GM12801 (cell line): Measurements from ENCODE around the gene TEX13C.

Source experiments
- TF ChIP-seq, protein P1 (sequence below): IDR thresholded peaks from one replicate; pipeline ENCODE4 v1.5.1; 2011; ENCODE audit warnings: control low read depth; ENCODE audit not compliant: insufficient read length; ENCODE audit errors: extremely low read depth

TEX13C gene

DNA sequence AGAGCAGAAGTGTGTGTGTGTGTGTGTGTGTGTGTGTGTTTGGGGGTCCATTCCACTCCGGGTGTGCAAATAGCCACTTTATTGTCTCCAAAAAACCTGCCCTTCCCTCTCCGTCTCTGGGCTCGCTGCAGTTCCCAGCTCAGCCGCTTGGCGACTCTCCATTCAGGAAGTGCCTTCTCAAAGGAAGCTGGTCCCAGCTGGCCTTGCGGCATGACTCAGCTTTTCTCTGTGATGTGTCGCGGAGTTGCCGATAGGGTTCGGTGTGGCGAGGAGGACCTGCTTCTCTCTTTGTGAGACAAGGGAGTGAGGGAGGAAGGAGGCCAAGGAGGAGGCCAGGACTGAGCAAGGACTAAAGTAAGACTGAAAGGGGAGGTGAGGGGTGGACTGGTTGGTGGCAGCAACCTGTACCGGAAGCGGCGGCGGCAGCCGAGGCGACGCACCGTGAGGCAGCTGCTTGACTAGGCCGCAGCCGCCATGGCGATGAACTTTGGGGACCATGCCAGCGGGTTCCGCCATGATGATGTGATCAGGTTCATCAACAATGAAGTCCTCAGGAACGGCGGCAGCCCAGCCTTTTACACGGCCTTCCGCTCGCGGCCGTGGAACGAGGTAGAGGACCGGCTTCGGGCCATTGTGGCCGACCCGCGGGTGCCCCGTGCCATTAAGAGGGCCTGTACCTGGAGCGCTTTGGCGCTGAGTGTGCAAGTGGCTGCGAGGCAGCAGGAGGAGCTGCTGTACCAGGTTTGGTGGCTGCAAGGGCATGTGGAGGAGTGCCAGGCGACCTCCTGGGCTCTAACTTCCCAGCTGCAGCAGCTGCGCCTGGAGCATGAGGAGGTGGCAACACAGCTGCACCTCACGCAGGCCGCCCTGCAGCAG, at the start of gene TEX13C:
TEX13C (plus strand) TSS at position 226 of the 876 bp plus-strand sequence; CDS start at position 475, 249 bp downstream.
- TF ChIP-seq, protein P1, sequence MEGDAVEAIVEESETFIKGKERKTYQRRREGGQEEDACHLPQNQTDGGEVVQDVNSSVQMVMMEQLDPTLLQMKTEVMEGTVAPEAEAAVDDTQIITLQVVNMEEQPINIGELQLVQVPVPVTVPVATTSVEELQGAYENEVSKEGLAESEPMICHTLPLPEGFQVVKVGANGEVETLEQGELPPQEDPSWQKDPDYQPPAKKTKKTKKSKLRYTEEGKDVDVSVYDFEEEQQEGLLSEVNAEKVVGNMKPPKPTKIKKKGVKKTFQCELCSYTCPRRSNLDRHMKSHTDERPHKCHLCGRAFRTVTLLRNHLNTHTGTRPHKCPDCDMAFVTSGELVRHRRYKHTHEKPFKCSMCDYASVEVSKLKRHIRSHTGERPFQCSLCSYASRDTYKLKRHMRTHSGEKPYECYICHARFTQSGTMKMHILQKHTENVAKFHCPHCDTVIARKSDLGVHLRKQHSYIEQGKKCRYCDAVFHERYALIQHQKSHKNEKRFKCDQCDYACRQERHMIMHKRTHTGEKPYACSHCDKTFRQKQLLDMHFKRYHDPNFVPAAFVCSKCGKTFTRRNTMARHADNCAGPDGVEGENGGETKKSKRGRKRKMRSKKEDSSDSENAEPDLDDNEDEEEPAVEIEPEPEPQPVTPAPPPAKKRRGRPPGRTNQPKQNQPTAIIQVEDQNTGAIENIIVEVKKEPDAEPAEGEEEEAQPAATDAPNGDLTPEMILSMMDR, result no peak

DNA sequence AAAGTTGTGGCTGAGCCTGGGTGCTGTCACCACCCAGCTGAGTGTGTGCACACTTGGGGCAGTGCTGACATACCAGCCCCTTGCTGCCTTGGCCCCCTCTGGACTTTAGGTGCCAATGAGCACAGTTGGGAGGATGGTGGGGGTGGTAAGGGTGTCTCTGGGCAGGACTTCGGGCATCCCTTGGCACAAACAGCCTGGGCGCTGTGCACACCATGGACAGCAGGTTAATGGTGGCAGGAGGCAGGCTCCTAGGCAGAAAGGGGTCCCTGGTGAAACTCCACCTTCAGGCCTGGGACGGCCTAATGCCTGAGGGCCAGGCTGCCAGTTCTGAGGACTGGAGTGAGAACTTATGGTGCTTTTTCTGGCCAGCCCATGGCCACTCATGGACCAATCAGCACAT, 32.4 kb upstream of the TEX13C start:
- TF ChIP-seq, protein P1, result no peak

DNA sequence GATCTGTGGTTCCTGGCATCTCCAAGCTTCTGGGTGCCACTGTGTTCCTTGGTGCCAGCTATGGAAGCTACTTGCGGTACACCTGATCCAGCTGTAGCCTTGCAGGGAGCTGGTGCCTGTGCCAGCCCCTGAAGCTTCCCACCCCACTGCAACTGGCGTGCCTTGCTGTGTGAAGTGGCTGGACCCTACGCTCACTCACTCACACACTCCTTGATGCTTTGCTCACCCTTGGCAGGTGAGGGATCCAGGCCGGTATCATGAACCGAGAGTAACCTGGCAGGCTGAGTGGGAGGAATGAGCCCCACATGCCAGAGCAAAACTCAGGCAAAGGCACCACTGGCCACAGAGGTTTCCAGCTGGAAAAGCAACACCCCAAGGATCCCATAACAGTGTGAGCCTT, 31.3 kb upstream of the TEX13C start:
- TF ChIP-seq, protein P1, result no peak

DNA sequence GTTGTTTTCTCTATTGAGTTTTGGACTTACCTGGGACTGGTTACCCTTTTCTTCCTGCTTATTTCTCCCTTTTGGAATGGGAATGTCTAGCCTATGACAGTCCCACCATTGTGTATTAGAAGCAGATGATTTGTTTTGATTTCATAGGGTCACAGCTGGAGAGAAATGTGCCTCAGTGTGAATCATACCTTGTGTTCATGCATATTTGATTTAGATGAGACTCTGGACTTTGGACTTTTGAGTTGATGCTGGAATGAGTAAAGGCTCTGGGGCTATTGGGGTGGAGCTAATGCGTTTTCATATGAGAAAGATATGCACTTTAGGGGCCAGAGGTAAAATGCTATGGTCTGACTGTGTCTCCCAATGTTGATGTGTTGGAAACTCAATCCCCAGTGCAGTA, 30.5 kb upstream of the TEX13C start:
- TF ChIP-seq, protein P1, result no peak

DNA sequence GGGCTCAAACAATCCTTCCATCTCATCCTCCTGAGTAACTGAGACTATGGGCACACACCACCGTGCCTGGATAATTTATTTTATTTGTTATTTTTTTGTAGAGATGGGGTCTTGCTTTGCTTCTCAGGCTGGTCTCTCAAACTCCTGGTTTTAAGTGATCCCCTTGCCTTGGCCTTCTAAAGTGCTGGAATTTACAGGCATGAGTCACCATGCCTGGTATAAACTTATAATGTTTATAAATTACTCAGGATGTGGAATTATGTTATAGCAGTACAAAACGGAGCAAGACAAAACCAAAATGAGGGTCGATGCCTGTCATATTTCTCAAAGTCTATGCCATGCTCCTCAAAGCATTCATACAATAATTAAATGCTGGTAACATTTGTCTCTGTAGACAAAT, 29.8 kb upstream of the TEX13C start:
- TF ChIP-seq, protein P1, result no peak

DNA sequence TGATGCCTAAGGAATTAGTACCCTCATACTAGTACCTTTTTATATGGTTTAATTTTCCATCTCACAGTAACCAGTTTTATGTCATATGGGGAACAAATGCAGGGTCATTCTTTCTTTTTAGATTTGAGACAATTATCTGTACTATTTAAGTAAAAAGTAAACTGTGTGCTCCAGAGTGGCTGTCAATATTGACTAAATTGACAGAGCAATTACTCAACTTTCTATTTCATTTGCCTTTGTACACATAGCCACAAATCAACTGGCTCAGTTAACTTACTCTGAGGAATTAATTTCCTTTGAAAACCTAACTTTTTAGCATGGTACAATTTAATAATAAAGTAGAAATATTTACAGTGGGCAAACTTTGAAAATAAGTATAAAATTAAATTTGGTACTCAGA, 28.5 kb upstream of the TEX13C start:
- TF ChIP-seq, protein P1, result no peak

DNA sequence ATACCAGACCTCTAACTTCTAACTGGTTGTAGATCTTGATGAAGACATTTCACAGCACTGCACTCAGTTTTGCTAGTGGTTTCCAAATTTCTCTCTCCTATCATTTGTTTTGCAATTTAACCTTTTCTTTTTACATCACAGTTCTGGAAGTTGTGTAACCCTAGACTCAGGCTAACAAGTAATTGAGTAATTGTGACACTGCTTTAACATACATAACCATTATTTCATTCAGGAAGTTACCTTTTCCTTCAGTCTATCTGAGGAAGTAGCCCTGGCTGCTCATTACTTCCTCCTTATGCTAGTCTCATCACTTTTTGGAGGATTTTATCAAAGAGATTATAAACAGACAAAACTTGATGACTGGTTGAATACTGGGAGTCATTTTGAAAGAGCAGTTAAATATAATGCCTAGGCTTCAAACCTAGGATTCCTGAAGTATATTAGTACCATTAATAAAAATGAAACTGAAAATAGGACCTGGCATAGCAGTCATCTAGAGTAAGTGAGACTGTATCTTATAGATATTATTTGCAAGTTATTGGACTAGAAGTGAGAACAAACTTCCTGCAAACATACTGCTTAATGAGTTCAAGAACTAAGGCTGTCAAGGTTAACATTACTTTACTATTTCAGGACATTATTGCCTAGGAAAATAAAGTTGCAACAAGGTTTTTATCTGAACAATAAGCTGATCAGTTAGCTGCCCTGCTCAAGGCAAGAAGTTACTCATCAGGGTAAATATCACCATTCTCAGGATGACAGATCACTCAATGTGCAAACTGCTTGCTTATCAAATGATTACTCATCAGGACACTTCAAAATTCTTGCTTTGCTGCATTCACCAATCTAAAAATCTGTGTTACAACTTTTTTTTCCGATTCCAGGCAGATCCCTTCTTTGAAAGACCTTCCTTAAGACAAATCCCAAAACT, 25.6 kb upstream of the TEX13C start:
- TF ChIP-seq, protein P1, result no peak
